Duodenal mucosa (tissue), 2 donors: ENCODE results near the gene ST7.

Experiments used
- H3K27ac ChIP-seq: one replicate; pipeline ENCODE4 v1.7.0; 2013; ENCODE audit warnings: low read depth, low read length
- H3K27me3 ChIP-seq, 2 donors: one replicate each; pipeline ENCODE4 v1.7.0; 2013; ENCODE audit warnings: low read length in 2 of 2, control low read depth in 1 of 2; ENCODE audit not compliant: insufficient read depth in 2 of 2, control insufficient read depth in 1 of 2
- H3K36me3 ChIP-seq, 2 donors: one replicate each; pipeline ENCODE4 v1.7.0; 2013; ENCODE audit warnings: low read length in 2 of 2, control low read depth in 1 of 2; ENCODE audit not compliant: insufficient read depth in 2 of 2, control insufficient read depth in 1 of 2
- H3K4me1 ChIP-seq, 2 donors: one replicate each; pipeline ENCODE4 v1.7.0; 2013; ENCODE audit warnings: low read length in 2 of 2, control low read depth in 1 of 2; ENCODE audit not compliant: insufficient read depth in 2 of 2, control insufficient read depth in 1 of 2
- H3K4me3 ChIP-seq, 2 donors: one replicate each; pipeline ENCODE4 v1.7.0; 2013; ENCODE audit warnings: low read length in 2 of 2, low read depth in 1 of 2
- H3K9ac ChIP-seq, 2 donors: one replicate each; pipeline ENCODE4 v1.7.0; 2013; ENCODE audit warnings: low read length in 2 of 2, low read depth in 1 of 2
- H3K9me3 ChIP-seq, 2 donors: one replicate each; pipeline ENCODE4 v1.7.0; 2013; ENCODE audit warnings: low read length in 2 of 2, control low read depth in 1 of 2; ENCODE audit not compliant: control insufficient read depth in 1 of 2

Gene ST7

GRCh38 chr7:117036053-117036669 is 82.9 kb downstream of the ST7 start:
- Histone ChIP-seq H3K27ac (no peak overlapping the region), H3K36me3 (no peaks in the 10 kb centered on the region)

GRCh38 chr7:117036836-117037235 is 83.5 kb downstream of the ST7 start:
- Histone ChIP-seq H3K9me3 (peaks cover 0 to 3% of the 10 kb centered on the region in 2 donors), H3K27ac (no peak overlapping the region), H3K27me3 (no peaks in the 10 kb centered on the region), H3K36me3 (no peaks in the 10 kb centered on the region), H3K4me1 (no peaks in the 10 kb centered on the region), H3K4me3 (no peak overlapping the region), H3K9ac (no peak overlapping the region)

More at GRCh38 chr7:117036053-117036669, 82.9 kb downstream of the ST7 start:
- H3K4me3 ChIP-seq, result no peak overlapping the region
- no peaks in the 10 kb centered on the region for H3K9me3 ChIP-seq
- H3K4me1 ChIP-seq, result no peaks in the 10 kb centered on the region
- no peaks in the 10 kb centered on the region for H3K27me3 ChIP-seq
- H3K9ac ChIP-seq, result no peak overlapping the region

- H3K9me3 ChIP-seq, result peaks cover 0 to 3% of the 10 kb centered on the region in 2 donors
- H3K9ac ChIP-seq, result no peak overlapping the region
- H3K4me1 ChIP-seq, result no peaks in the 10 kb centered on the region
- H3K4me3 ChIP-seq, result no peak overlapping the region
- no peaks in the 10 kb centered on the region for H3K27me3 ChIP-seq
- no peaks in the 10 kb centered on the region for H3K36me3 ChIP-seq
- H3K27ac ChIP-seq, result no peak overlapping the region
Observed at GRCh38 chr7:117038408-117038807, 85.1 kb downstream of the ST7 start.

GRCh38 chr7:117041007-117041406 is 87.7 kb downstream of the ST7 start:
- Histone ChIP-seq H3K9ac (no peak overlapping the region), H3K4me3 (no peak overlapping the region), H3K27ac (no peak overlapping the region), H3K9me3 (peaks cover 0 to 3% of the 10 kb centered on the region in 2 donors), H3K4me1 (no peaks in the 10 kb centered on the region), H3K27me3 (no peaks in the 10 kb centered on the region), H3K36me3 (no peaks in the 10 kb centered on the region)

GRCh38 chr7:117041822-117042221 is 88.5 kb downstream of the ST7 start:
- no peaks in the 10 kb centered on the region for H3K4me1 ChIP-seq
- H3K27ac ChIP-seq, result no peak overlapping the region
- no peak overlapping the region for H3K4me3 ChIP-seq
- no peaks in the 10 kb centered on the region for H3K27me3 ChIP-seq
- H3K9me3 ChIP-seq, result peaks cover 0 to 3% of the 10 kb centered on the region in 2 donors
- no peaks in the 10 kb centered on the region for H3K36me3 ChIP-seq
- no peak overlapping the region for H3K9ac ChIP-seq

GRCh38 chr7:117043108-117043825 is 90.0 kb downstream of the ST7 start:
- H3K4me1 ChIP-seq, result peaks cover 0 to 6% of the 10 kb centered on the region in 2 donors

GRCh38 chr7:117044664-117045063 is 91.4 kb downstream of the ST7 start:
- Histone ChIP-seq H3K9me3 (peaks cover 0 to 3% of the 10 kb centered on the region in 2 donors), H3K4me3 (no peak overlapping the region), H3K27ac (no peak overlapping the region), H3K4me1 (peaks cover 0 to 9% of the 10 kb centered on the region in 2 donors), H3K27me3 (no peaks in the 10 kb centered on the region), H3K36me3 (no peaks in the 10 kb centered on the region), H3K9ac (no peak overlapping the region)

More at GRCh38 chr7:117043108-117043825, 90.0 kb downstream of the ST7 start:
- H3K9ac ChIP-seq, result no peak overlapping the region
- peaks cover 0 to 3% of the 10 kb centered on the region in 2 donors for H3K9me3 ChIP-seq
- H3K4me3 ChIP-seq, result no peak overlapping the region
- H3K27me3 ChIP-seq, result no peaks in the 10 kb centered on the region
- H3K36me3 ChIP-seq, result no peaks in the 10 kb centered on the region
- H3K27ac ChIP-seq, result no peak overlapping the region

GRCh38 chr7:117045927-117046710 is 92.8 kb downstream of the ST7 start:
- no peaks in the 10 kb centered on the region for H3K36me3 ChIP-seq
- H3K4me1 ChIP-seq, result peaks cover 0 to 9% of the 10 kb centered on the region in 2 donors
- H3K4me3 ChIP-seq, result no peak overlapping the region
- peaks cover 0 to 3% of the 10 kb centered on the region in 2 donors for H3K9me3 ChIP-seq
- no peak overlapping the region for H3K9ac ChIP-seq
- H3K27me3 ChIP-seq, result no peaks in the 10 kb centered on the region
- H3K27ac ChIP-seq, result no peak overlapping the region

- no peak overlapping the region for H3K9ac ChIP-seq
- H3K27me3 ChIP-seq, result no peaks in the 10 kb centered on the region
- H3K9me3 ChIP-seq, result no peaks in the 10 kb centered on the region
- H3K4me3 ChIP-seq, result no peak overlapping the region
- no peak overlapping the region for H3K27ac ChIP-seq
- no peaks in the 10 kb centered on the region for H3K36me3 ChIP-seq
- H3K4me1 ChIP-seq, result peaks cover 0 to 9% of the 10 kb centered on the region in 2 donors
Observed at GRCh38 chr7:117047496-117047895, 94.2 kb downstream of the ST7 start.
